Left renal pelvis (tissue), 4 donors: Measurements from ENCODE around the gene CD14. TPM values are rescaled to one million over a fixed set of nuclear protein-coding genes. Genes with fewer than 3 reads are reported as not detected.
"Not testable (repeated sequence)": the region's sequence is repeated elsewhere in the genome, so short reads cannot be mapped to it uniquely, and the experiment has no call there.

Experiments
- DNase-seq, 4 donors: peaks; one replicate each; pipeline ENCODE4 v3.0.0-alpha.2; 2013; ENCODE audit warnings: low read depth in 4 of 4, low spot score in 3 of 4
- polyA plus RNA-seq, 4 donors: library from polyadenylated mRNA; unstranded; fragments of 120-200 nt; gene quantifications; one replicate each; pipeline ENCODE4 v1.2.1, GENCODE V29; 2013; ENCODE audit not compliant: insufficient read length in 4 of 4

CD14 gene
- polyA plus RNA-seq, 4 donors = 9.1 to 52.7 (median 9.9) TPM

DNA sequence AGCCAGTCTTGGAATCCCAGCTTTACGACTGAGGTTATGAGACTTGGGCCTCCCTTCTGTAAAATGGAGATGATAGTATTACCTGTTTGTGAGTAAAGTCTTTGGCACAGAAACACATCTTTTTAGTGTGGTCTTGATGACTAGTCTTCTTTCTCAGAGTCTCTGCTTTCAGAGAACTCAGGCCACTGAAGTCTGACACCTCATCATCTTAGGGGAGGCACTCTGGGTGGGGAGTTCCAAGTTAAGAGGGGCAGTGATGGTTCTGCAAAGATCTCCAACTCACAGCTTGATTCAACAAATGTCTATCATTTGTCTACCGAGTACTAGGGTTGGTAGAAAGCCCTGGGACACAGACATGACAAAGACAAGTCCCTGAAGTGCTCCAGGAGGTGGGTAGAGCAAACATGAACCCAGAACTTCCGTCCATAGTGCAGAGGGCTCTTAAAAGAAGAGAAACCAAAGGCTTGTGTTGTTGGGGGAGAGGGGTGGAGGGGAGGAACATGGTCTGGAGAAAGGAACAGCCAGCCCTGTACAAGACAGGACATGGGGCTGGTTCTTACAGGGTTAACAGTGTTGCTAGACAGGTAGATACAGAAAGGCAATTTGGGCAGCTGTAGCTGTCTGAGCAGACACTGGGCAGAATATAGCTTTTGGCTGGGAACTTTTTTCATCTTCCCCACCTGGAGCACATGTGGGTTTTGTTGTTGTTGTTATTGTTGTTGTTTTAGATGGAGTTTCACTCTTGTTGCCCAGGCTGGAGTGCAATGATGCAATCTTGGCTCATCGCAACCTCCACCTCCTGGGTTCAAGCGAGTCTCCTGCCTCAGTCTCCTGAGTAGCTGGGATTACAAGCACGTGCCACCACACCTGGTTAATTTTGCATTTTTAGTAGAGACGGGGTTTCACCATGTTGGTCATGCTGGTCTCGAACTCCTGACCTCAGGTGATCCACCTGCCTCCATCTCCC, 2.6 kb upstream of the CD14 start:
- no peak for DNase-seq

- DNase-seq = no peak
Measured at GRCh38 chr5:140634103-140634502, 1.1 kb upstream of the CD14 start.

DNA sequence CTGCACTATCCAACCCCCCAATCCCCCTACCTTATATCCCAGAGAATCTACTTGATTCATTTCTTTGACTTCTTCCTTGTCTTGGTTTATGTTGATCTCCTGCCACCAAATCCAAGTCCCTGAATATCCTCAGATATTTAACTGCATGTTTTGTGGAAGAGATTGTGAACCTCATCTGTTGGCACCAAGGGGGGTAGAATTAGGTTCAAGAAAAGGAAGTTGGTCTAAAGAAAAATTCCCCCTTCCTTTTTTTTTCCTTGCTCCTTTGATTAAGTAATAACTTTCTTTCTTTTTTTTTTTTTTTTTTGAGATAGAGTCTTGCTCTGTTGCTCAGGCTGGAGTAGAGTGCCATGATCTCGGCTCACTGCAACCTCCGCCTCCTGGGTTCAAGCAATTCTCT, 526 bp upstream of the CD14 start:
- DNase-seq = no peak

GRCh38 chr5:140632366-140633020, 482 bp downstream of the CD14 start:
- DNase-seq = peak in 1 of 4 donors; percentile 12

GRCh38 chr5:140631831-140632365, 1.1 kb downstream of the CD14 start:
- DNase-seq = no peak

DNA sequence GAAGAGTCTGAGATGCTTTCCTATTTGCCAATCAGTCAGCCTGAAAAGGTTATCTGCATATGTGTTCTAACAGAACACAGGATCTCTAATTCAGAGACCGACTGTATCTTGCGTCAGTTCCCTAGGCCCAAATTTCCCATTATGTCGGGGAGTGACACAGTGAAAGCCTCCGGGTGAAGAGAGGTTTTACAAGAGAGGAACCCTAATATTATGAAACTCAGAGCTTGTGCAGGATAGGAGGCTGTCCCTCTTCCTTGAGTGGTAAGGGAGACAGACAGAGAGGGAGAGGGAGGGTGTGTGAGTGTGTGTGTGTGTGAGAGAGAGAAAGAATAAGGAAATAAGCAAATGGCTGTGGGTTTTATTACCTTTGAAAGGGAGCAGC, 1.9 kb downstream of the CD14 start:
- DNase-seq = no peak

- DNase-seq = no peak
Measured at GRCh38 chr5:140630292-140631035, 2.5 kb downstream of the CD14 start.

GRCh38 chr5:140628711-140629110, 4.3 kb downstream of the CD14 start:
- no peak for DNase-seq

GRCh38 chr5:140627972-140628371, 5.0 kb downstream of the CD14 start:
- no peak for DNase-seq

- DNase-seq = not testable (repeated sequence)
Measured at GRCh38 chr5:140624886-140625285, 8.1 kb downstream of the CD14 start.

DNA sequence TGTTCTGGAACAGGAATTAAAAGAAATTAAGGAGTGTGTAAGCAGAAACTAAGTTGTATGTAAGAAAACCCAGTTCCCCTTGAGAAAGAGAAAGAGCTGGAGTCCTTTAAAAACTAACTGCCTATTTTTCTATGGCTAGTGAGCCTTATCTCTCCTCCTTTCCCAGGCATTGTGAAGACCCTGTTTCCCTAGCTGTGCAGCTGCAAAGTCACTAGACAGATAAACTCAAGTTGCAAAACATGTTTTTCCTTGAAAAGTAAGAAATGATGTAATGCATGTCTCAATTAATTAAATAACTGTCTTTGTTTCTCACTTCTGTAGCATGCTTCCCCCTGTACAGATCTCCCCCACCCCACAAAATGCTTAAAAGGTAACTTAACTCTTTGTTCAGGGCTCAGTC, 9.9 kb downstream of the CD14 start:
- DNase-seq = not testable (repeated sequence)

- no peak for DNase-seq
Measured at GRCh38 chr5:140622301-140622700, 10.7 kb downstream of the CD14 start.

GRCh38 chr5:140611020-140611521, 21.9 kb downstream of the CD14 start:
- DNase-seq = no peak

DNA sequence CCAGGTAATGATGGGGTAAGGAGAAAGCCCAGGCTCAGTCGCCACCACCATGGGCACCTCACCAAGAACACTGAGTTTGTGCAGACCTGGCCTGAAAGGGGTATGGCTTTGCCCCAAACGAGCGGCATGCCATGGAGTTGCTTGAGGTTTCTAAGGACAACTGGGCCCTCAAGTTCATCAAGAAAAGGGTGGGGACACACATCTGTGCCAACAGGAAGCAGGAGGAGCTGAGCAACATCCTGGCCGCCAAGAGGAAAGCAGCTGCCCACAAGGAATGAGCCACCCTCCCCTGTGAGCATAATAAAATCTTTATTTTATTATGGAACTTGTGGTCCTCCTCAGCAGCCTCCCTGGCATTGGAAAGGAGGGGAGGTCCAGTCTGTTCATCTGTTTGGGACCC, 23.8 kb downstream of the CD14 start:
- no peak for DNase-seq

- DNase-seq = no peak
Measured at GRCh38 chr5:140608722-140609121, 24.3 kb downstream of the CD14 start.

GRCh38 chr5:140607031-140607430, 25.9 kb downstream of the CD14 start:
- no peak for DNase-seq

DNA sequence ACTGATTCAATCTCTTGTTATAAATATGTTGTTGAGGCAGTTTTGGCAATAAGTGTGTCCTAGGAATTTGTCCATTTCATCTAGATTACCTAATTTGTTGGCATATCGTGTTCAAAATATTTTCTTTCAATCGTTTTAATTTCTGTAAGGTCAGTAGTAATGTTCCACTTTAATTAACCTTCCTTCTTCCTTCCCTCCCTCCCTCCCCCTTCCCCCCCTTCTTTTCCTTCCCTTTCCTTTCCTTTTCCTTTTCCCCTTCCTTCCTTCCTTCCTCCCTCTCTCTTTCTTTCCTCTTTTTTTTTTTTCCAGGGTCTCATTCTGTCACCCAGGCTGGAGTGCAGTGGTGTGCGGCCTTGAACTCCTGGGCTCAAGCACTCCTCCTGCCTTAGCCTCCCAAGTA, 27.1 kb downstream of the CD14 start:
- no peak for DNase-seq

GRCh38 chr5:140603734-140604133, 29.2 kb downstream of the CD14 start:
- DNase-seq = no peak

- DNase-seq = not testable (repeated sequence)
Measured at GRCh38 chr5:140603446-140603698, 29.6 kb downstream of the CD14 start.

DNA sequence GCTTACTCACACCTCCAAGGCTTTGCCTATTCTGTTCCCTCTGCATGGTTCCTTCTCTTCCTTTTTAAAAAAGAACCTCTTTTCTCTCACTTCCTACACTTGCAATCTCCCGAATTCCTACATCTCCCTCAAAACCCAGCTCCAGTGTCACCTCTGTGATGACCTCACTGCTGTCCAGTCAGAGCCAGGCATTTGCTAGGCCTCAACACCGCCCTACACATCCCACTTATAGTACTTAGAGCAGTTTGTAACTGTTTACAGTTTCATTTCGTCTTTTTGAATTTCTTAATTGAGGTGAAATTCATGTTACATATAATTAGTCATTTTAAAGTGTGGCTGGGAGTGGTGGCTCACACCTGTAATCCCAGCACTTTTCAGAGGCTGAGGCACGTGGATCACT, 30.8 kb downstream of the CD14 start:
- DNase-seq = no peak

GRCh38 chr5:140600096-140600495, 32.9 kb downstream of the CD14 start:
- DNase-seq = no peak
